ENCODE results near the gene EPC1.

EPC1 gene

GRCh38 chr10:32330214-32330613 is 16.7 kb downstream of the EPC1 start:
- DNase-seq: no peak

- no peak for DNase-seq
Observed at GRCh38 chr10:32329061-32329460, 17.9 kb downstream of the EPC1 start.

DNA sequence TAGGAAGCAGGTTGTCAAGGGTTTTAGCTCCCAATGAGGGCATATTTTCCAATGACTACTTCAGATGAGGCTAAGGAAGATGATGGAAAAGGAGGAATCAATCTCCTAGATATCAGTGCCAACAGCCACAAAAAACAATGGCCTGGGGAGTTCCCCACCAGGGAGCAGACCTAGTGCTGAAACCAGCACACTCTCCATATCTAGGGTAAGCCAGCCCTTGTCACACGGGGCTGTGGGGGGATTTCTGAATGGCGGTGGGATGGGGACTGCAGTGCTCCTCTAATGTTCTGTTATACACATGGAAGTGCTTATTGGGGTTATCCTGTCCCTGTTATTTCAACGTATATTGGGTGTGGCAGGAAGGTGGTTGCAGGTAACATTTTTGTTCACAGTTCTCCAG is 18.5 kb downstream of the EPC1 start:
- DNase-seq: no peak

- no peak for DNase-seq
Observed at GRCh38 chr10:32327364-32327691, 19.6 kb downstream of the EPC1 start.

- no peak for DNase-seq
Observed at GRCh38 chr10:32326680-32327363, 20.1 kb downstream of the EPC1 start.

GRCh38 chr10:32326119-32326518 is 20.8 kb downstream of the EPC1 start:
- no peak for DNase-seq

GRCh38 chr10:32323051-32323450 is 23.9 kb downstream of the EPC1 start:
- DNase-seq: no peak

DNA sequence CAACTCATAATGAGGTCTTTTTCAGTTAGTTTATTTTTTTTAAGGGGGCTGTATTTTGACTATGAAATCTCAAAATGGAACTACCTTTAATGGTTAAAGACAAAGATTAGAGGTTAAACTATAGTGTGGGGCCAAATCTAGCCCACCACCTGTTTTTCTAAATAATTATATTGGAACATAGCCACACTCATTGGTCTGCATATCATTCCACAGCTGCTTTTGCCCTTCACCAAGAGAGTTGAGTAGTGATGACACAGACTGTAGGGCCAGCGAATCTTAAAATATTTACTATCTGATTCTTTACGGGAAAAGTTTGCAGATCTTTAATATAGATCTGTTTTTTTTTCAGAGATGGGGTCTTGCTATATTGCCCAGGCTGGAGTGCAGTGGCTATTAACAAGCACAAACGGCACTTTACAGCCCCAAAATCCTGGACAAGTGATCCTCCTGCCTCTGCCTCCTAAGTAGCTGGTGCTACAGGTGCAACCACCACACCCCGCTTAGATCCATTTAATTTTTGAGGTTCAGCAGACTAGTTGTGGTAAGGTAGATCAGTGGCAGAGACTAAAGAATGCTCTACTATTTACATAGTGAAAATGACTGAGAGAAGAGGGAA is 25.8 kb downstream of the EPC1 start:
- no peak for DNase-seq

DNA sequence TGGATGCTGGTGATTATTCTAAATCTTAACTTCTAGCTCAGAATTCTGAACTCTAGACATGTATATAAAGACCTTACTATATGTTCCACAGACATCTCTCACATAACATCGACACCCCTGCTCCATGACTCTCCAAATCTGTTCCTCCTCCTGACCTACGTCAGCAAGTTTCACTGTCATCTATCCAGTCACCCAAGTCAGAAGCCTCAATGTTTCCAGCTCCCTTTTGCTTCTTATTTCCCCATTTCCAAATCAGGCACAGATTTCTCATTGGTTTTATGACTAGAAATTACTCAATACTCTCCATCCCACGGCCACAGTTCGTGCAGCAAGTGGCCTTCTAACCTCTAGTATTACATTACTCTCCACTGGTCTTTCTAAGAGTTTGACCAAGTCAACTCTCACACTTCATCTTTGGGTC is 28.5 kb downstream of the EPC1 start:
- DNase-seq: no peak

DNA sequence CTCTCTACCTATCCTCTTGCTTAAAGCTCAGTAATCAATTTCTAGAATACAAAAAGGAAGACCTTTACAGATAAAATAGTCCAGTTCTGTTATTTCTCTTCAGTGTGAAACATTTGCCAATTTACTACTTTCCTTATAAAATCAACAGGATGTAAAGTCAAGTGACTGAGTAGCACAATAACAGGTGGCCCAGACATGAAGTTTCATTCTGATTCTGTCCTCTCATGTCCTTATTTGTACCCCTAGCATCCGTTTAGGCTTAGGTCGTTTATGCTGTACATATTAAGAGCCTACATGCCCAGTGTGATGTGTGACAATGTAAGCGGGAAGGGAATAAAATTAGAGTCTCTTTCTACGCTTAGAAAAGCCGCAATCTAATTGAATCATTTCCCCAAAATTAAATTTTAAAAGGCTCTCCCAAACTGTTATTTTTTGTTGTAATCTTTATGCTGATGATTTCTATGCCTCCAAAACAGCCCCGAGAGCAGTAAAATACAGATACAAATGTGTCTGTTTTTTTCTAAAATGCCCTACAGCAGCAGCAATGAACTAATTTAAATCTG is 29.1 kb downstream of the EPC1 start:
- DNase-seq: no peak

DNA sequence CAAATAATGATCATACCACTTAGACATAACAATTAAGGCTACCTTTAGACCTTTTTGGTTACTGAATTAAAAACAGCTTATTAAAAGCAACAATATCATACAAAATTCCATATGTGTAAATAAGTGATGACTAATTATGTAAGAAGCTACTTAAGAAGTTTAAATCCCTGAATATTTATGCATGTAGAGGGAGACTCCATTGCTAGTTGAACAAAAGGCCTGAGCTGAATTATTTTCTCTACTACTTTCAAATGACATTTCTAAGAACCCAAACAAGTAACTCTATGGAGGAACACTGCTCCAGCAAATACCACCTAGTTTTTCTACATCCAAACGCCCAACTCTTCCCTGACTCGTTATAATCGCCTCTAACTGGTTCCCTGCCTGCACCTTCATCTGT is 31.5 kb downstream of the EPC1 start:
- DNase-seq: no peak

DNA sequence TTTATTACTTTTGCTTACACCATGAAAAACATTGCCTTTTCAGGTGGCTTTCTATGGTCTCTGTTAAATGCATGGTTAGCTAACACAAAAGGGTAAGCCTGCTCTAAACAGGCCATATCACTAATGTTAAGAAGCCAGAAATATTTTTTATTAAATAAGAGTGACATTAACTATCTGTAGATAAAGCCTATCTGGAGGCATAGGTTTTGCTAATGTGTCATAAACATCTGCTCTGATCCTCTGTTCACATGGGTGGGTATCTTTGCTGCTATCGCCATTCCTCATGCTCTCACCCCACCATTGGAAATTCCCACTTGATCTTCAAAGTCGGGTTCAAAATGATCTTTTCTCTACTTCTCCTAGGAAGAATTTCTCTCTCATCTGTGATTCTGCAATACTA is 32.4 kb downstream of the EPC1 start:
- DNase-seq: no peak

DNA sequence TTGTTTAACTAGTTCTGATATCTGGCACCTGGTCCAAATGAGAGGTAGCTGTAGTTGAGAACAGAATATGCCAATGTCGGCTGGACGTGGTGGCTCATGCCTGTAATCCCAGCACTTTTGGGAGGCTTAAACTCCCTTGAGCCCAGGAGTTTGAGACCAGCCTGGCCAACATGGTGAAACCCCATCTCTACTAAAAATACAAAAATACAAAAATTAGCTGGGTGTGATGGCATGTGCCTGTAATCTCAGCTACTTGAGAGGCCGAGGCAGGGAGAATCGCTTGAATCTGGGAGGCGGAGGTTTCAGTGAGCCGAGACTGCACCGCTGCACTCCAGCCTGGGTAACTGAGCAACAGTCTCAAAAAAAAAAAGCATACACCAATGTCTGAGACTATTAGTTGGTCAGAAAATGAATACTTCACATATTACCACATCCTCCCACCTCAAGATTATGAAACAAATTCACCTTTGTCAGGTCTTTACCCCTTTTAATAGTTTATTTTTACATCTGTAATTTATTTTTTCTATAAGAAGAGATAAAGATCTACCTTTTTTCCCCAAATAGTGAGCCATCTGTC is 38.8 kb downstream of the EPC1 start:
- DNase-seq: no peak

DNA sequence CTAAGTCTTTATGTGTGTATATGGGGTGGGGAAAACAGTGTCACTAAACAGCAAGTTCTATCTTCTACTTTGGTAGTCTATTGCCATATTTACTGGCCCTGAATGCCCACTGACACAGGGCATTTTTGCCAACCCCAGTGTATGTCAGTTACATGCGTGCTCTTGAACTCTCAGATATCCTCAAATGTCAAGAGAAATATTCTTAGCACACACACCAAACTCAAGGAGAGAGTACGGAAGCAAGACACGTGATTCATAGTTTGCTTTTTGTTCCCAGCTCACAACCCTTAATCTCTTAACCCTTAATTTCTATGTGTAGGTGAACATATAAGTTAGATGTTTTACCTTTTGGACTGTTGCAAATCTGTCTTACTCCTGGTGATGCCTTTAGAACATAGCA is 39.3 kb downstream of the EPC1 start:
- DNase-seq: no peak

GRCh38 chr10:32299354-32299980 is 47.5 kb downstream of the EPC1 start:
- DNase-seq: no peak

GRCh38 chr10:32298075-32298812 is 48.7 kb downstream of the EPC1 start:
- no peak for DNase-seq

DNA sequence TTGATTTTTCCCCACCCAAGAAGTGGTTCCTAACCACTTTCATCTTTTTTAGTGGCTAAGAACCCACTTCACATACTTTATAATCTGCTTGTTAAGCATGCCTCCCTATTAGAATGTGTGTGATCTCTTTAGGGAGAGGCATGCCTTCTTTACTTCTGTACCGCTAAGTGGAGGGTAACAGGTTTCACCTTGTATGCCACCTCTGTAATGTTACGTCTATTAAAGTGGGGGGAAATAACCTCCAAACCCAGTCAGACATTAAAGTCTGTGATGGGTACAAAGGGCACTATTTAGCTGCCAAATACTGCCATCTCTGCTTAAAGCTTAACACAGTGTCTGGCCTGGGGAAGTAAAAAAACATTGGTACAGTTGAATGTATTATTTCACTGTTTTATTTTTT is 51.9 kb downstream of the EPC1 start:
- DNase-seq: no peak

- no peak for DNase-seq
Observed at GRCh38 chr10:32293581-32293980, 53.4 kb downstream of the EPC1 start.

- no peak for DNase-seq
Observed at GRCh38 chr10:32279795-32280194, 67.2 kb downstream of the EPC1 start.

DNA sequence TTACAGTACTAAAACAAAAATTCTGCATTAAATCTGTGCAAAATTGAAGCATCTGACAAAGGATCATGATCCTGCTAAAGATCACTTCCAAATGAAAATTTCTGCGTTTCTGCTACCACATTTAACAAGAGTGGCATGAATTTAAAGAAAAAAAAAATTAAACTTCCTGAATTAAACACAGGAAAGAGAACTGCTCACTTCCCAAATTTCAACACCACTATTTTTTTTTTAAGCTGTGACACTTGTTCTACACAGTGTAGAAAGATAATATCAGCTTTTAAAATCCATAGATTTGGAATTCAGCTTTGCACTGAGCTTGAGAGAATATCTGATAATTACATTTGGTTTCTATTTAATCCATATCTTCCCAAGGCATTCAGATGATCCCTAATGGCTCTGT is 73.6 kb downstream of the EPC1 start:
- no peak for DNase-seq

DNA sequence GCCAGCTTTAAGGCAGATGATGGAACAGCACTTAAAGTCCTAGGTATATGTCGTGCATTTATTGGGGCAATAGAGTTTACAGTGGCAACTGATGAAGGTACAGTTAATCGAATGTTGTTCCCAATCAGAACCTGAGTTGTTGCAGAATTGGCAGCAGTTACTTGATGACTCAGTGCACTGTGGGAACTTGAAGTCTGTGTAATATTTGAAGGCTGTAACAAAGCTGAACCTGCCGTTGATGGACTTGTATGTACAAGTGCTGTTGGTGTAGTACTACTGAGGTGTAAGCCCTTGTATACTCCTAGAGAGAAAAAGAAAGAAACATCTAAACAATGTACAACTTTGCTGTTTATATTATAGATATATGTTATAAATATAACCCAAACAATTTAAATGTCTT is 75.3 kb downstream of the EPC1 start:
- DNase-seq: no peak

GRCh38 chr10:32269343-32270100 is 77.4 kb downstream of the EPC1 start:
- DNase-seq: no peak

All from right forelimb (tissue), 1 donor.